DMS153 (cell line): Measurements from ENCODE around the gene WDR18.

Experiments used
- DNase-seq: peaks from one replicate; lab custom pipeline; 2025; lab: John Stamatoyannopoulos, UW

WDR18 gene

GRCh38 chr19:1042689-1043511, 58.8 kb downstream of the WDR18 start:
- no peak for DNase-seq
